Aorta (tissue), 5 donors: Measurements from ENCODE around the gene AFAP1. TPM values are rescaled to one million over a fixed set of nuclear protein-coding genes. Genes with fewer than 3 reads are reported as not detected.

Source experiments
- ATAC-seq: fragments of 200-7000 bp; cut with Tn5 transposase; one replicate; pipeline ENCODE4 v1.9.1; 2022; ENCODE audit warnings: moderate library complexity; ENCODE audit not compliant: low FRiP score
- DNase-seq, 2 donors: peaks; one replicate each; pipeline ENCODE4 v3.0.0-alpha.2; 2020
- H3K27ac ChIP-seq, 2 donors: one replicate each; pipeline ENCODE4 v1.5.1; 2013; ENCODE audit warnings: low read length in 2 of 2, mild to moderate bottlenecking in 2 of 2, moderate library complexity in 2 of 2, control low read depth in 1 of 2, inconsistent platforms in 1 of 2, low read depth in 1 of 2
- H3K27me3 ChIP-seq, 2 donors: one replicate each; pipeline ENCODE4 v1.6.1; 2013; ENCODE audit warnings: control low read depth in 1 of 2, low read length in 1 of 2, mild to moderate bottlenecking in 1 of 2, moderate library complexity in 1 of 2; ENCODE audit not compliant: insufficient read depth in 2 of 2, control insufficient read depth in 1 of 2
- H3K36me3 ChIP-seq, 2 donors: one replicate each; pipeline ENCODE4 v1.6.1; 2013; ENCODE audit warnings: control low read depth in 1 of 2, low read length in 1 of 2, mild to moderate bottlenecking in 1 of 2; ENCODE audit not compliant: insufficient read depth in 2 of 2, control insufficient read depth in 1 of 2
- H3K4me1 ChIP-seq, 2 donors: one replicate each; pipeline ENCODE4 v1.6.1; 2013; ENCODE audit warnings: low read length in 2 of 2, control low read depth in 1 of 2, mild to moderate bottlenecking in 1 of 2, moderate library complexity in 1 of 2; ENCODE audit not compliant: insufficient read depth in 2 of 2, control insufficient read depth in 1 of 2
- H3K4me3 ChIP-seq, 2 donors: one replicate each; pipeline ENCODE4 v1.5.1; 2013; ENCODE audit warnings: low read length in 2 of 2, control low read depth in 1 of 2, mild to moderate bottlenecking in 1 of 2
- H3K9me3 ChIP-seq: one replicate; pipeline ENCODE4 v1.6.1; 2013; ENCODE audit warnings: mild to moderate bottlenecking, low read length; ENCODE audit not compliant: control insufficient read depth
- WGBS, 2 donors: extraction: QIAGEN DNeasy Blood & Tissue Kit; methylation state at CpG; one replicate each; pipeline ENCODE4 v1.1.7; 2013; 5-methylcytosine and 5-hydroxymethylcytosine counted together
- intact Hi-C, 2 donors: fragments of 100-400 bp; cut with DNase I; formaldehyde crosslinking; loops; one replicate each; pipeline versions ENCODE4 v1.14.2 to v1.15.0; 2022
- polyA plus RNA-seq, 2 donors: library from polyadenylated mRNA; stranded (reverse); fragments of 200-250 nt; gene quantifications; one replicate each; pipeline ENCODE4 v1.2.3, GENCODE V29; 2013
- total RNA-seq, 2 donors: library from RNA; stranded (reverse); fragmentation: NEBNext Ultra II Directional; extraction: Animal tissue kit (Norgen Biotek cat#: 25700); gene quantifications; one replicate each; pipeline ENCODE4 v1.2.1, GENCODE V29; 2021
- donor health status: healthy with polysubstance abuse.
- donor health status: Bipolar disorder and iron deficiency.
- donor health status: DM: no; HTN: no; CAD: no.
- donor health status: DM: no; HTN: no; CAD: no.
- donor health status: DM: yes; HTN: yes; CAD: no.

AFAP1 gene
- total and polyA plus RNA-seq, 4 donors: 4.6 to 60.5 (median 26.9) TPM

DNA sequence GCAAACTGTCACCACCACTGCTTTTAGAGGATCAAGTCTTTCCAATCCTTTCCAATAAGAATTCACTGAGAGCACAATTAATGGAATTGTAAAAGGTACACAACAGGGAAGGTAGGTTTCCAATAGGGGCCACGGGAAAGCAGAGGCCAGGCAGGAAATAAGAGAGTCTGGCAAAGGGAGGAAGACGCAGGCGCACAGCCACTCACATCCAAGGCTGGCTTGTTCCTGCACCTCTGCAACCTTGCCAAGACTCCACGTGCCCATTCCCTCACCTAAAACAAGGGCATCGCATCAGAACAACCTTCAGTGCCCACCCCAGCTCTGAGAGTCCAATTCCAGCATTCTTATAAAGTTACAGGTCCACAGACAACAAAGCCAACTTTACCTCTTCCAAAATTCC is 81.2 kb downstream of the AFAP1 start:
- intact Hi-C loops: no loop called here
- H3K27ac ChIP-seq: no peak overlapping the region
- H3K27me3 ChIP-seq: no peaks in the 10 kb centered on the region
- H3K4me3 ChIP-seq: no peak overlapping the region
- H3K4me1 ChIP-seq: peaks cover 0 to 2% of the 10 kb centered on the region in 2 donors
- DNase-seq (no peak), ATAC-seq (no peak)
- WGBS, 2 donors: 20 to 27% methylated on average over 5 of the region's 5 CpGs
- H3K36me3 ChIP-seq: no peaks in the 10 kb centered on the region
- H3K9me3 ChIP-seq: no peaks in the 10 kb centered on the region

GRCh38 chr4:7857993-7858392 is 81.7 kb downstream of the AFAP1 start:
- Histone ChIP-seq H3K9me3 (no peaks in the 10 kb centered on the region), H3K4me1 (peaks cover 0 to 2% of the 10 kb centered on the region in 2 donors), H3K27ac (no peak overlapping the region), H3K27me3 (no peaks in the 10 kb centered on the region), H3K4me3 (no peak overlapping the region), H3K36me3 (no peaks in the 10 kb centered on the region)
- WGBS, 2 donors: 43 to 65% methylated on average over 2 of the region's 2 CpGs
- intact Hi-C loops: no loop called here
- DNase-seq: no peak
- ATAC-seq: no peak

DNA sequence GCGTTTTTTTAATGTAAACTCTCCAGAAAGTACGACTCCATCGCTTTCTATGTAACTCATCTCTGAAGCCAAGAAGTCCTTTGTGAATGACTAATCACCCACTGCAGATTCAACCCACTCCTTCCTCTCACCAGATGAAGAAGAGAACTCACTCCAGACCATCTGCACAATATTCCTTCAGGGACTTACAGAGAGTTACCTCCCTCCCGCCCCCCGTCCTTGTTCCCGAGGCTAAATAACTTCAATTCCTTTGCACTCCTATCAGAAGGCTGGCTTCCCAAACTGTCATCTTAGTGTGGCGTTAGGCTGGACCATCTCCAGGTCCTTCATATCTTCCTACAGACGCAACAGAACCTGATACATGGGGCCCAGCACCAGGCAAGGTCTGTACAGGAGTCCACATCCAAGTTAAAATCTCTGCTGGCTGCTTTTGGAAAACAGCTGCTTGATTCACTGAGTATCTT is 82.4 kb downstream of the AFAP1 start:
- no peak for ATAC-seq

DNA sequence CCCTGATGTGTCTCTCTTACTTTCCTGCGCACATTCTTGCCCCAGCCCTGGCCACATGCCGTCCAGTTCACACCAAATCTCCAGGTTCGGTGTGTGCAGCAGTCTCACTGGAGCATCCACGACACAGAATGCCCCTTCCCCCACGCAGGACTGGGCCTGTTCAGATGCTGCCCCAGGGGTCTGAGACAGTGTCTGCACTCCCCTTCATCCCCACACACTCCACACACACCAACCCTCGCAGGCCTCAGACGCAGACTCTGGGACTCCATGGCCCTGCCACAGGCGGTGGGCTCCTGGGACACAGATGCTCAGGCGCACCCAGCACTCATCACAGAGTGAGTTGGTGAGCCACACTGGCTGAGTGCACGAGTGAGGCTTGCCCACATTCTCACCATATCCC is 83.9 kb downstream of the AFAP1 start:
- no peak for DNase-seq
- intact Hi-C loops: no loop called here
- WGBS, 2 donors: 96% methylated on average over 10 of the region's 10 CpGs
- no peak for ATAC-seq
- Histone ChIP-seq H3K27ac (no peak overlapping the region), H3K27me3 (no peaks in the 10 kb centered on the region), H3K4me3 (no peak overlapping the region), H3K4me1 (peaks cover 0 to 2% of the 10 kb centered on the region in 2 donors), H3K36me3 (no peaks in the 10 kb centered on the region), H3K9me3 (no peaks in the 10 kb centered on the region)

More for the DNA sequence above, 82.4 kb downstream of the AFAP1 start:
- DNase-seq: no peak
- H3K4me1 ChIP-seq: peaks cover 0 to 2% of the 10 kb centered on the region in 2 donors
- H3K36me3 ChIP-seq: no peaks in the 10 kb centered on the region
- intact Hi-C loops: no loop called here
- 2 to 4% methylated on average over 8 of the region's 8 CpGs for WGBS, 2 donors
- H3K27ac ChIP-seq: peak overlapping the region in 1 of 2 donors; percentile 38
- H3K4me3 ChIP-seq: no peak overlapping the region
- no peaks in the 10 kb centered on the region for H3K27me3 ChIP-seq
- no peaks in the 10 kb centered on the region for H3K9me3 ChIP-seq

GRCh38 chr4:7854697-7855370 is 84.8 kb downstream of the AFAP1 start:
- H3K36me3 ChIP-seq: no peaks in the 10 kb centered on the region
- peaks cover 0 to 2% of the 10 kb centered on the region in 2 donors for H3K4me1 ChIP-seq

GRCh38 chr4:7854216-7854615 is 85.4 kb downstream of the AFAP1 start:
- Histone ChIP-seq H3K36me3 (no peaks in the 10 kb centered on the region), H3K27ac (no peak overlapping the region), H3K9me3 (no peaks in the 10 kb centered on the region), H3K4me1 (peaks cover 0 to 2% of the 10 kb centered on the region in 2 donors), H3K27me3 (no peaks in the 10 kb centered on the region), H3K4me3 (no peak overlapping the region)
- WGBS, 2 donors: 28 to 29% methylated on average over 9 of the region's 9 CpGs
- ATAC-seq (no peak), DNase-seq (no peak)
- intact Hi-C loops: no loop called here

More at GRCh38 chr4:7854697-7855370, 84.8 kb downstream of the AFAP1 start:
- no peak overlapping the region for H3K4me3 ChIP-seq
- DNase-seq (no peak), ATAC-seq (no peak)
- no peaks in the 10 kb centered on the region for H3K27me3 ChIP-seq
- WGBS, 2 donors: 81% methylated on average over 9 of the region's 9 CpGs
- no peaks in the 10 kb centered on the region for H3K9me3 ChIP-seq
- intact Hi-C loops: no loop called here
- no peak overlapping the region for H3K27ac ChIP-seq

DNA sequence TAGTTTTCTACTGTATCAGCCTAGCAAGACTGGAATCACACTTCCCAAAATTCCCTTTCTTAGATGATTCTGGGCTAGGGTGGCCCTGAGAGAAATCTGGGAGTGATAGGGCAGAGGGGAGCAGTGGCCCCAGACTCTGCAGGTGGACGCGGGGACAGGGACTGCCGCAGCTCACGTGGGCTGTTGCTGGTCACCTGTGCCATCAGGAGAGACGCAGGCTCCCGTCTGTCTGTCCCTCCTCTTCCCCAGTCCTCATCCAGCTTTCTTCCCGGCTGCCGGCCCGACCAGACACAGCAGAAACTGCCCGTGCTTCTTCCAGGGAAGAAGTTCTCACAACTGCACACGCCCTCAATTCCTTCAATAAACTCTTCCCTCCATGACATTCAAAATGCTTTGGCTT is 86.4 kb downstream of the AFAP1 start:
- WGBS, 2 donors: 94 to 98% methylated on average over 11 of the region's 11 CpGs
- no peaks in the 10 kb centered on the region for H3K36me3 ChIP-seq
- intact Hi-C loops: no loop called here
- H3K4me3 ChIP-seq: no peak overlapping the region
- no peaks in the 10 kb centered on the region for H3K9me3 ChIP-seq
- no peak overlapping the region for H3K27ac ChIP-seq
- ATAC-seq (no peak), DNase-seq (no peak)
- no peaks in the 10 kb centered on the region for H3K27me3 ChIP-seq
- H3K4me1 ChIP-seq: peaks cover 0 to 2% of the 10 kb centered on the region in 2 donors

- Histone ChIP-seq H3K27ac (no peak overlapping the region), H3K36me3 (no peaks in the 10 kb centered on the region), H3K4me3 (no peak overlapping the region), H3K9me3 (no peaks in the 10 kb centered on the region), H3K27me3 (no peaks in the 10 kb centered on the region), H3K4me1 (peaks cover 0 to 2% of the 10 kb centered on the region in 2 donors)
- DNase-seq: no peak
- WGBS, 2 donors: 74 to 83% methylated on average over 12 of the region's 12 CpGs
- ATAC-seq: no peak
- intact Hi-C loops: no loop called here
Observed at GRCh38 chr4:7852568-7853185, 87.0 kb downstream of the AFAP1 start.

- intact Hi-C loops: no loop called here
- Histone ChIP-seq H3K4me1 (no peaks in the 10 kb centered on the region), H3K27ac (no peak overlapping the region), H3K9me3 (no peaks in the 10 kb centered on the region), H3K27me3 (no peaks in the 10 kb centered on the region), H3K4me3 (no peak overlapping the region), H3K36me3 (no peaks in the 10 kb centered on the region)
- DNase-seq: no peak
- ATAC-seq: no peak
- WGBS, 2 donors: 87 to 91% methylated on average over 11 of the region's 11 CpGs
Observed at GRCh38 chr4:7850489-7850888, 89.2 kb downstream of the AFAP1 start.
